ENCODE results near the gene MAST2. TPM values are rescaled to one million over a fixed set of nuclear protein-coding genes. Genes with fewer than 3 reads are reported as not detected.

Gene MAST2
- total and polyA plus RNA-seq, 2 of the 13 experiments (the other 11 are each of a cell fraction or from before 2014, with no cell fraction given) = 15.3 to 23.0 TPM

- 0 out of 2 replicates have a peak, but pooled peaks have one; percentile 62 for TF ChIP-seq ZNF839 (CRISPR knock-in tag; IDR thresholded peaks at IDR 0.05; ENCODE audit: borderline replicate concordance)
- no peak for TF ChIP-seq SMARCC2 (IDR thresholded peaks at IDR 0.05)
- TF ChIP-seq MAFF (IDR thresholded peaks at IDR 0.05; ENCODE audit: low read depth, low read length) = no peak
- no peak for TF ChIP-seq SRSF1 (optimal IDR thresholded peaks at IDR 0.05; ENCODE audit: low read depth, low read length)
- TF ChIP-seq AFF4 (CRISPR knock-in tag; IDR thresholded peaks at IDR 0.05) = no peak
- no peak for TF ChIP-seq DNMT3B (CRISPR knock-in tag; conservative IDR thresholded peaks at IDR 0.05)
- no peak for TF ChIP-seq KDM4B (CRISPR knock-in tag; IDR thresholded peaks at IDR 0.05)
- no peak for TF ChIP-seq NFIB (CRISPR knock-in tag; IDR thresholded peaks at IDR 0.05; ENCODE audit: borderline replicate concordance)
- no peak for TF ChIP-seq GATAD2A (CRISPR knock-in tag; IDR thresholded peaks at IDR 0.05)
- 0 out of 2 replicates have a peak, but pooled peaks have one; percentile 48 for TF ChIP-seq ZNF280B (CRISPR knock-in tag; IDR thresholded peaks at IDR 0.05; ENCODE audit: borderline replicate concordance)
- peak; percentile 96 for TF ChIP-seq CTCF (CRISPR knock-in tag; IDR thresholded peaks at IDR 0.05)
- TF ChIP-seq ZNF558 (CRISPR knock-in tag; IDR thresholded peaks at IDR 0.05; ENCODE audit: borderline replicate concordance) = no peak
- peak; percentile 46; the same call in 1 of the 2 replicates for TF ChIP-seq TGIF2 (CRISPR knock-in tag; IDR thresholded peaks at IDR 0.05)
- TF ChIP-seq MIER2 (CRISPR knock-in tag; IDR thresholded peaks at IDR 0.05) = 0 out of 2 replicates have a peak, but pooled peaks have one; percentile 24
Observed at GRCh38 chr1:46036894-46037839, 233.8 kb downstream of the MAST2 start (continued).

Data from HepG2 (cell line).